ENCODE data around the gene S100A10.
A peak's percentile ranks its signal among the peaks of the same experiment; 100 is the strongest.

S100A10 gene

GRCh38 chr1:151964510-151964909 lies 29.1 kb downstream of the S100A10 start:
- no peak for DNase-seq (ENCODE audit: low read depth)

DNA sequence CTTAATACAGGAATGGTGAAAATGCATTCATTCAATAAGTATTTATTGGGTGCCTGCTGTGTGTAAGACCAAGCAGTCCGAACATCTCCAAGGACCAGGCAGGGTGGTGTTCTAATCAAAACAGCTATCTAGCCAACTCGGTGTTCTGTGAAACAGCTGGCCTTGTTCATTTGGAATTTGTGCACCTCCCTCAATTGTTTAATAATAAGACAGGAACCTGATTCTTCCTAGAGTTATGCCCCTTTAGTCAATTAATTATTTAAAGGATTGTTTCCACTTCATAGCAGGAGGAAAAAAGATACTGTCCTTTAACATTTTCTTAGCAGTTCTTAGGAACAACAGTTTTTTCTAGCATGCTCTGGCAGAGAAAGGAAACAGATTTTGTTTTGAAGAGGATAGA lies 30.4 kb downstream of the S100A10 start:
- no peak for DNase-seq (ENCODE audit: low read depth)

GRCh38 chr1:151961833-151962232 lies 31.8 kb downstream of the S100A10 start:
- no peak for DNase-seq (ENCODE audit: low read depth)

GRCh38 chr1:151960780-151961513 lies 32.7 kb downstream of the S100A10 start:
- no peak for DNase-seq (ENCODE audit: low read depth)

DNA sequence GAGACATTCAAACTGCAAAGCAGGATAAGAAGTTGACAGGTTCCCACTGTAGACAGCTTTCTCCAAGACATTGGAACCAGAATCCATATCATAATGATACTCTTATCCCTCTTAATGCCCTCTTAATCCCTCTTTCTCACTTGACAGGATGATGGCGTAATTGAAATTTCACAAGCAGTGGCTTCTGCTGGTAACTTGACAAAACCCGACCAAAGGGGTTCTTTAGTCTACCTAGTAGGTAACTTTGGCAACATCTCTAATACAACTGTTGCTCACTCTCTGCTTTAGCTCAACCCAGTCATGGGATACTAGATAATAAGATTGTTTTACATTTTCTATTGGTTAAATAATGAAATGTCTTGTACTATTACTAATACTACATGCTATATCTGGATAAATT lies 34.7 kb downstream of the S100A10 start:
- DNase-seq (ENCODE audit: low read depth) = no peak

DNA sequence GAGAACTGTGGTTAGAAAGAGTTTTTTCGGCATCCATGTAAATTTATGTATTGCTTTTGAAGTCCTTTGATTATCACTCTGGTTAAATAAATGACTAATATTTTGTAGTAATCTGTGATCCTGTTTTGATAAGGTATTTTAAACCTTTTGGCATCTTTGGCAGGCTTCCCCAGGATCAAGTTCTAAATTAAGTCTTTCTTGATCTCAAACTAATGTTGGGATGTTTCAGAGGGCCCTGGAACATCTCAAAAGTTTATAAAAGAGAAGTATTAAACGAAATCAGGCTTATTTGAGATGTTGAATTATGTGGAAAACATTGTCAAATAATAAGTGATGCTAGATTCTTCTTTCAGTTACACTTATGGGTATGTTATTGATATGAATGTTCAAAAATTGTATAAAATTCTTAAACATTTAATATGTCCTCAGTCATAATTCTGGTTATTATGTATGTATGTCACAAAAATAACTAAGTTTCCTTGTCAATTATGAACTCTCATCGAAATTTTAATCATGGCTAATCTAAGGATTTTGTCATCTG lies 36.6 kb downstream of the S100A10 start:
- no peak for DNase-seq (ENCODE audit: low read depth)

- no peak for DNase-seq (ENCODE audit: low read depth)
These were observed 40.1 kb downstream of the S100A10 start for GRCh38 chr1:151953409-151954094.

DNA sequence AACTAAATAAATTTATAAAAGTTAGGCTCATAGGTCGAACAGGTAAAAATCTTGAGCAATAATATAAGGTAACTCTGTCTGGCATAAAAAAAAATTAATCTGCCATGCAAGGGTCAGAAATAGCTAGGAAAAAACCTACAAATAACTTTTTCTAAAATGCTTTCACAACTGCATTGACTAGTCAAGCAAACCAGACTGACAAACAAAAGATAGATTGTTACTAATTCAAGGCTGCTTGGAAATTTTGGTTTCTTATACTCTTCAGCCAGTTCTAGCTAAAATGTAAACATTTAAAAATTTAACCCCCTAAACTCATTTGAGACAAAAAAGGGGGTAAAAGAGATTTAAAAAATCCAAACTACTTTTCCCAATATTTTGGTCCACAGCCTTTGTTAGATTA lies 40.8 kb downstream of the S100A10 start:
- DNase-seq (ENCODE audit: low read depth) = no peak

DNA sequence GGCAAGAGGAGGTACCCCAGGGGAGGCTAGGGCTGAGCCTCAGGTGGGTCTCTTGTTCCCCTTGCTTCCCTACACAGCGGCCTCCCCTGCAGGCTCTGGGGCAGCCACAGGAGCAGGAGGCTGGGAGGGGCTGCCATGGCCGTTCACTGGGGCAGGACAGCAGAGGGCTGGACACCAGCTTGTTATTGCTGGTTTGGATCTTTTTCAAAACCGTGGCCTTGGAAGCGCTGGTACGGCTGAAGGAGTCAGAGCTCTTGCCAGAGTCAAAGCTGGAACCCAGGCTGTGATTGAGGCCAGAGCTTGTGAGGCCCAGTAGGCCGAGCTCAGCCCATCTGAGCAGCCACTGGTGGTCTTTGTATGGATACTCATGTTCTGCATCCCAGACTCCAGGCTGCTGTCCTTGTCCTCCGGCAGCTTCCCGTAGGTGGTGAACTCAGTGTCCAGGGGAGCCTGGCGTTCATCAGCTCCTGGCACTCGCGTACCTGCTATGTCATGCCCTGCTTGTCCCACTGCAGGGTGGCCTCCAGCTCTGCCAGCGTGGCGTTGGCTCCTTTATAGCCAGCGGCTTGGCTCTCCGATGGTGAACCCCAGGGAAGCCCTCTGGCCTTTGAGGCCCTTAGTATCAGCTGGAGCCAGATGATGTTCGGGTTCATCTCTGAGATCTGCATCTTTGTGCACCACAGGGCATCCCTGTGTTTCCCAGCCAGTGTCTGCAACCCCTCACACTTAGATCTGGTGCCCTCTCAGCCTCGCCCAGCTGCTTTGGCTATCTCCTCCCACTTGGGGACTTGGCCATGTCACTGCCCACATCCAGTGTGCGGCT lies 44.1 kb downstream of the S100A10 start:
- no peak for DNase-seq (ENCODE audit: low read depth)

DNA sequence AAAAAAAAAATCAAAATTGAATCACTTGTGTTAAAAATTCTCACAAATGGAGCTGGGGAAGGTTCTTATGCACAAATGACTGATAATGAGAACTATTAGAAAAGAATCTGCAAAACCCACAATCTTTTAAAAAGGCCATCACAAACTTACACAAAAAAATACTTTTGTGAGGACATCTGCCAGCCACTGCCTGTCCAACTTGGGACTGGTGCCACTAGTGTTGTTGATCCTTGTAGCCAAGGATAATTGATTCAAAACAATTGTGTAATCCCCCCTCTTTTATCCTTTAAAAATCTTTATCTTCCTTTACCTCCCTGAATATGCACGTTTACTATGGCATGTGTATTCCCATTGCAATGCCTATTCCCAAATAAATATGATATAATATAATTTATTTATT lies 45.2 kb downstream of the S100A10 start:
- DNase-seq (ENCODE audit: low read depth) = no peak

DNA sequence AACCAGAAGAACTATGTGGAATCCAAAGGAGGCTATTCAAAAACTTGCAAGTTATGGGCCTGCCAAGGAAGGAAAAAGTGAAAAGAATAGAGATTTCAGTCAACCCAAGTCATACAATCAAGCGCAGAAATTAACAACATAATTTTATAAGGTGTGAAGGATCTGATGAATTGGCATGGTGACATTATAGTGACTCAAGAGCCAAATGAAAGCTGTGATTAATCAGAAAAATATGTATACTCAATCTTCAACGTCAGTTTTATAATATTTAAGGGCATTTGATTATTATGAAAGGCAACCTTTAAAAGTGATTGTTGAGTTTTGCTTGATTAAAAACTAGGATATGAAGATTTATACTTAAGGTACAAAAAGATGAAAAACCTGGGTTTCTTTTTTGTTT lies 46.5 kb downstream of the S100A10 start:
- no peak for DNase-seq (ENCODE audit: low read depth)

- peak; percentile 80 for DNase-seq (ENCODE audit: low read depth)
These were observed 47.6 kb downstream of the S100A10 start for GRCh38 chr1:151945725-151946722.

GRCh38 chr1:151944857-151945575 lies 48.6 kb downstream of the S100A10 start:
- no peak for DNase-seq (ENCODE audit: low read depth)

DNA sequence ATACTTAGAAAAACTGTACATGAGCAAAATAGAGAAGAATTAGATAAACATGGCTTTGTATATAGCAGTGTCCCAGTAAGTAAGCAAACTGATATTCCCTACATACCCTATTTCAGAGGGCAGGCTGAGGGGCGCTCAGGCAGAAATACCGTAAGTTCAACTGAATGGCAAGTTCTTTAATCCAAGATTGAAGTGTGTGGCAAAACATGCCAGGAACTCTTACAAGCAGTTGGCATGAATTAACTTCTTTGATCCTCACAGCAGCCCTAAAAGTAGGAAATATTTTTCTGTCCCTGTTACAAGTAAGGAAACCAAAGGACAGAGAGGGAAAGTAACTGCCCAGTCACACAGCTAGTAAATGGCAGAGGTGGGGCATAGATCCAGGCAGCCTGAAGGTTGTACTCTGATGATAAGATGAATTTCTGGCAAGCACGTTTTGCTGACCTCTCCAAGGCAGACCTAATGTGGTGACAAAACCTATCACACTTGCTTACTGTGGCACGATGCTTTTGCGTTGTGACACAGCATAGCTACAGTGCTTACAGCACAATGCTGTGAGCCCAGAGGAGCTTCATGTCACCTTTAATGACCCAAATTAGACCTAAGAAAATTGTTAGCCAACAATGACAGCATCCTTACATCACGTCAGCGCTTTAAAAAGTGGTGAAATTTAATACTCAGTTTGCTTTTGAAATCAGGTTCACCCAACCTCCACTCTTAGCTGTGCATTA lies 49.4 kb downstream of the S100A10 start:
- no peak for DNase-seq (ENCODE audit: low read depth)

- no peak for DNase-seq (ENCODE audit: low read depth)
These were observed 50.1 kb downstream of the S100A10 start for GRCh38 chr1:151943591-151943990.

DNA sequence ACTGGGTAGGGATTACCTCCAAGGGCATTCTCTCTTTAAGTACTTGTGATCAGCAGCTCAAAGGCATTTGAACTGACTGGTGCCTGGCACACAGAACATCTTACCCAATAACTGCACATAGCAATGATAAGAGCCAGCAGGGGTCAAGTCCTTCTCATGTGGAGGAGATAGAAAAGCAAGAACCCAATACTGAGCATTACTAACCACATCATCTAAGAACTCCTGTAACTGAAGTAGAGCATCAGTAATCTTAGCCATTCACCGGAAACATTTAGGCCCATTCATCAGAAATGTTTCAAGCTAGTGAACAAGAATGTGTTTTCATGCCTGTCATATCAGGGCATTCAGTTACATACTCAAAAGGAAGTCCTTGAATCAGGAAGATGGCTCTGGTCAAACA lies 50.8 kb downstream of the S100A10 start:
- peak; percentile 20 for DNase-seq (ENCODE audit: low read depth)

- DNase-seq (ENCODE audit: low read depth) = no peak
These were observed 53.1 kb downstream of the S100A10 start for GRCh38 chr1:151940541-151940940.

DNA sequence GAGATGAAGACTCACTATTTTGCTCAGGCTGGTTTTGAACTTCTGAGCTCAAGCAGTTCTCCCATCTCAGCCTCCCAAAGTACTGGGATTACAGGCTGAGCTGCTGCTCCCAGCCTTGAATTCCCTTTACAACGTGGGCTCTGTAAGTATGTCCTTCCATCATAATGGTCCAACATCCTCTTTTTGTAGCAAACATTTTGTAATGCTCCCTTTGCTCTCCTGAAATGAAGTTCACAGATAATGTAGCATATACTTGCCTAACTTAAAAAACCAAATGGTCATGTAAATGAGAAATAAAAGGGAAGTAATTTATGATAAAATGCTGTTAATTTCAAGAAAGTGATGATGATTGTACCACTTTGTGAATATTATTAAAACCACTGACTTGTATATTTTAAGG lies 53.9 kb downstream of the S100A10 start:
- no peak for DNase-seq (ENCODE audit: low read depth)

DNA sequence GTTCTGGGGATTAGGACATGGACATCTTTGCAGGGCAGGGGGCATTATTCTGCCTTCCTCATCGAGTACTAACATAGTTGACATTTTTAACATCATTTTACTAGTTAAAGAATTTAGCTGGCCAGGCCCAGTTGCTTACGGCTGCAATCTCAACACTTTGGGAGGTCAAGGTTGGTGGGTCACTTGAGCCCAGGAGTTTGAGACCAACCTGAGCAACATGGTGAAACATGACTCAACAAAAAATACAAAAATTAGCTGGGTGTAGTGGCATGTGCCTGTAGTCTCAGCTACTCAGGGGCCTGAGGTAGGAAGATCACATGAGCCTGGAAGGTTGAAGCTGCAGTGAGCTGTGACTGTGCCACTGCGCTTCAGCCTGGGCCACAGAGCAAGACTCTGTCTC lies 54.5 kb downstream of the S100A10 start:
- DNase-seq (ENCODE audit: low read depth) = no peak

GRCh38 chr1:151936653-151937052 lies 57.0 kb downstream of the S100A10 start:
- DNase-seq (ENCODE audit: low read depth) = no peak

Measured in non-pigmented ciliary epithelial cell (primary cell).